Activated CD8-positive, alpha-beta memory T cell treated with anti-CD3 and anti-CD28 coated beads for 4 hours (primary cell): ENCODE results near the gene TULP4.
"Not testable (repeated sequence)": the region's sequence is repeated elsewhere in the genome, so short reads cannot be mapped to it uniquely, and the experiment has no call there.

Experiments
- DNase-seq, 2 donors: peaks; one replicate each; pipeline ENCODE4 v3.0.0-alpha.2; 2020; ENCODE audit warnings: low read depth in 2 of 2

The TULP4 gene

GRCh38 chr6:158327211-158327610 is 14.9 kb downstream of the TULP4 start:
- no peak for DNase-seq

DNA sequence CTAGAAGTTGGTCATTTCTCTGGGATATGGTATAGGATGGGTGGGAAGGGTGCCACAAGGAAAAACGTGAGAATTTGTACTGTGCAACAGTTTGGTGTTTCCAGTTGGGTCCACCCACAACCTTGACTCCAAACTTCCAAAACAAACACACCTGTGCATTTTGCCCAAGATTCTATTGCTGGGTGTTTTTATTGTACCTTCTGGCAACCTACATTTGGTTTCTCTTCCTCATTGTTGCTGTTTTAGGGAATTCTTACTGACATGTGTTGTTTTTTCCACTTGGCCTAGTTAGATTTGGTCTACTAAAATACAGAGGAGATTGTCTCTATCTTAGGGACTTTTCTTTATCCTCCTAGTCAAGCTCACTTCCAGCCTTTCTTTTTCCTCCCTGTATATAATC is 16.7 kb downstream of the TULP4 start:
- no peak for DNase-seq

DNA sequence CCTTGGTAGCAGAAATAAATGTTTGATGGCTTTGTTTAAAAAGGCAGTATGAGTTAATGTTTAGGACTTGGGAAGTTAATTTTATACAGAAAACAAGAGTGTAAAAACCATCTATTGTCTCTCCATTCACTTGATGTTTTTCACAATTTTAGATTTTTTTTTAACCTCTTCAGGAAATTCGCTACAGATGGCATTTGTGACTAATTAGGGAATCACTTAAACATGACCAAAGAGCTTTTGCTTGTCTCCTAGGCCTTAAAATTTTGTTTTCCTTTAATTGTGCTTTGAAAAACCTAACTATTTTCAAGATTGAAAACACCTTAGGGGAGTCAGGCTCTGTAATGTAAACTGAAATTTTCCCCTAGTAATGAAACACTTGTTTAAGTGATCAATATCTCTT is 17.3 kb downstream of the TULP4 start:
- no peak for DNase-seq

- DNase-seq, result no peak
Measured at GRCh38 chr6:158330016-158330415, 17.8 kb downstream of the TULP4 start.

DNA sequence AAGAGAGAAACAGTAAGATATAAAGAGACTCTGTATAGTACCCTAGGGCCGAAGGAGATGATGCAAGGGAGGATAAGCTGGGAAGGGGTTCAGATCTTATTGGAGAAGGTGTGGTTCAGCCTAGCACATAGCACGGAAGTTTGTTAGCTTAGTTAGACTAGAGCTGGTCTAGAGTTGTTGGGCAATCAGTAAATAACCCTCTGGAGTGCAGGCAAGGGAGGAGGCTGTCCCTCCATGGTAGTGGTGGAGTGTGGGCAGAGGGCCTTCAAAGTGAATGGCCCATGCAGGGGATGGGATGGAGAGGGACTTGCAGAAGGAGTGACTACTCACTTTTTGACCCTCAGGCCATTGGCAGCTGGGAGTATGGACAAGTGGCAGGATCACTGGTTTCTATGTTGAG is 20.0 kb downstream of the TULP4 start:
- DNase-seq, result no peak

DNA sequence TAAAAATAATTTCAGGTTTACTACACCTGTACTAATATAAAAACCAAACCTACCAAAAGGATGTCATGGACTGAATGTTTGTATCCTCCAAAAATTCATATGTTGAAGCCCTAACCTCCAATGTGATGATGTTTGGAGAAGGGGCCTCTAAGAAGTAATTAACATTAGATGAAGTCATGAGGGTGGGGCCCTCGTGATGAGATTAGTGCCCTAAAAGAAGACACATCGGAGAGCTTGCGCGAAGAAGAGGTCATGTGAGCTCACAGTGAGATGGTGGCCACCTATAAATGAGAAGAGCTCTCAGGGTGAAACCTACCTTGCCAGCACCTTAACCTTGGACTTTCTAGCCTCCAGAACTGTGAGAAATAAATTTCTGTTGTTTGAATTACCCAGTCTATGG is 20.8 kb downstream of the TULP4 start:
- DNase-seq, result no peak

- no peak for DNase-seq
Measured at GRCh38 chr6:158334534-158334933, 22.3 kb downstream of the TULP4 start.

DNA sequence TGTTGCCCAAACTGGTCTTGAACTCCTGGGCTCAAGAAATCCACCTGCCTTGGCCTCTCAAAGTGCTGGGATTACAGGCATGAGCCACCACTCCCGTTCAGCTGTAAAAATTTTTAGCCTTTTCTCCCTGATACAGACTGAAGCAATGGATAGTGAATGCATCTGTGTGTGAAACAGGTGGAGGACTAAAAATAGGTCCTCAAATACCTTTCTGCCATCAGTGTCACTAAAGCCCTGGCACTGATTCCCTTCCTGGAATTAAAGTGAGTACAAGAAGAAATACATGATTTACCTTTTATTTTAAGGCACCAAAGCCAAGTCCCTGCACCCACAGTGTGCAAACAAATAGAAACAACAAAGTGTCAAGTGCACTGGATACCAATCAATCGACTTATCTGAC is 25.1 kb downstream of the TULP4 start:
- DNase-seq, result no peak

GRCh38 chr6:158338311-158339112 is 26.2 kb downstream of the TULP4 start:
- DNase-seq, result no peak

- not testable (repeated sequence) for DNase-seq
Measured at GRCh38 chr6:158339197-158339596, 26.9 kb downstream of the TULP4 start.

DNA sequence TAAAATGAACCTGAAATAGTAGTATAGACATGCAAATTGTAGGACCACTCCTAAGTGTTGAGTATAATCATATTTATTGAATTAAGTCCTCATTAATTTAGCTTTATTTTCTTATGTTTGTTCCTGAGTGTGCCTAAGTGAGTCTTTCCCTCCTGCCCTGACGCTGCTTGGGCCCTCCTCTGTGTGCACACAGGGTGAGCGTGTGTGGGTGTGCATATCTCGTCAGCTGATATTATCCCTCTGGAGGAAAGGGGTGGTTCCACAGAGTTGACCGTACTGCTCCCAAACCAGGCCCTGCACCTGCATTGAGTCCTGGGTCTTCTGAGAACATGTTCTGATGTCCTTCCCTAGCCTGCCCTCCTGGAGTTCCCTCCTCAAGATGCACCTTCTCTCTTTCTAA is 28.0 kb downstream of the TULP4 start:
- no peak for DNase-seq

DNA sequence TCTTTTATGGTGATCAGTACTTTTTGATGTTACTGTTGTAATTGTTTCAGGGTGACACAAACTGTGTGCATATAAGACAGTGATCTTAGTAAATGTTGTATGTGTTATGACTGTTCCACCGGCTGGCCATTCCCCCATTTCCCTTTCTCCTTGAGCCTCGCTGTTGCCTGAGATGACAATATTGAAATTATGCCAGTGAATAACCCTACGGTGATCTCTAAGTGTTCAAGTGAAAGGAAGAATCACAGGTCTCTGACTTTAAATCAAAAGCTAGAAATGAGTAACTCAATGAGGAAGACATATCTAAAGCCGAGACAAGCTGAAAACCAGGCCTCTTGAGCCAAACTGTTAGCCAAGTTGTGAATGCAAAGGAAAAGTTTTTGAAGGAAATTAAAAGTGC is 32.3 kb downstream of the TULP4 start:
- DNase-seq, result no peak

GRCh38 chr6:158345444-158345843 is 33.2 kb downstream of the TULP4 start:
- not testable (repeated sequence) for DNase-seq

DNA sequence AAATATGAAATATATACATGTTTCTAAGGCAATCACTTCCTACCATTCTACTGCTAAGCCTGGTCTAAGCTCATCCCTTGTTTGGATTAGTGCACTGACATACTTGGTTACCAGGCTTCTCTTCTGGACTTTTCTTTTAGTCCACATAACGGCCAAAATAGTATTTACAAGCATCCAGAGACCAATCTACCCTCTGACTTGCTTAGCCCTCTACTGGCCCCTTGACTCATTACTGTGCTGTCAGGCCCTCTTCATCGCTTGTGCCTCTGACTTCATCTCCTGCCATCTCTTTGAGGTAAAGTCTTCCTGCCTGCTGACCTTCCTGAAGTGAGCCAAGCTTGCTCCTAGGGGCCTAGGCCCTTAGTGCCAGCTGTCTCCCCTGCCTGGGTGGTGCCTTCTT is 35.1 kb downstream of the TULP4 start:
- DNase-seq, result no peak

DNA sequence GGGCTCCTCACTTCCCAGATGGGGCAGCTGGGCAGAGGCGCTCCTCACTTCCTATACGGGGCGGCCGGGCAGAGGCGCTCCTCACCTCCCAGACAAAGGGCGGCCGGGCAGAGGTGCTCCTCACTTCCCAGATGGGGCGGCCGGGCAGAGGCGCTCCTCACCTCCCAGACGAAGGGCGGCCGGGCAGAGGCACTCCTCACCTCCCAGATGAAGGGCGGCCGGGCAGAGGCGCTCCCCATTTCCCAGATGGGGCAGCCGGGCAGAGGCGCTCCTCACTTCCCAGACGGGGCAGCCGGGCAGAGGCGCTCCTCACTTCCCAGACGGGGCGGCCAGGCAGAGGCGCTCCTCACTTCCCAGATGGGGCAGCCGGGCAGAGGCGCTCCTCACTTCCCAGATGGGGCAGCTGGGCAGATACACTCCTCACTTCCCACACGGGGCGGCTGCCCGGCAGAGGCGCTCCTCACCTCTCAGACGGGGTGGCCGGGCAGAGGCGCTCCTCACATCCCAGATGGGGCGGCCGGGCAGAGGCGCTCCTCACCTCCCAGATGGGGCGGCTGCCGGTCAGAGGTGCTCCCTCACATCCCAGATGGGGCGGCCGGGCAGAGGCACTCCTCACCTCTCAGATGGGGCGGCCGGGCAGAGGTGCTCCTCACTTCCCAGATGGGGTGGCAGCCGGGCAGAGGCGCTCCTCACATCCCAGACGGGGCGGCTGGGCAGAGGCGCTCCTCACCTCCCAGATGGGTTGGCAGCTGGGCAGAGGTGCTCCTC is 36.7 kb downstream of the TULP4 start:
- not testable (repeated sequence) for DNase-seq

DNA sequence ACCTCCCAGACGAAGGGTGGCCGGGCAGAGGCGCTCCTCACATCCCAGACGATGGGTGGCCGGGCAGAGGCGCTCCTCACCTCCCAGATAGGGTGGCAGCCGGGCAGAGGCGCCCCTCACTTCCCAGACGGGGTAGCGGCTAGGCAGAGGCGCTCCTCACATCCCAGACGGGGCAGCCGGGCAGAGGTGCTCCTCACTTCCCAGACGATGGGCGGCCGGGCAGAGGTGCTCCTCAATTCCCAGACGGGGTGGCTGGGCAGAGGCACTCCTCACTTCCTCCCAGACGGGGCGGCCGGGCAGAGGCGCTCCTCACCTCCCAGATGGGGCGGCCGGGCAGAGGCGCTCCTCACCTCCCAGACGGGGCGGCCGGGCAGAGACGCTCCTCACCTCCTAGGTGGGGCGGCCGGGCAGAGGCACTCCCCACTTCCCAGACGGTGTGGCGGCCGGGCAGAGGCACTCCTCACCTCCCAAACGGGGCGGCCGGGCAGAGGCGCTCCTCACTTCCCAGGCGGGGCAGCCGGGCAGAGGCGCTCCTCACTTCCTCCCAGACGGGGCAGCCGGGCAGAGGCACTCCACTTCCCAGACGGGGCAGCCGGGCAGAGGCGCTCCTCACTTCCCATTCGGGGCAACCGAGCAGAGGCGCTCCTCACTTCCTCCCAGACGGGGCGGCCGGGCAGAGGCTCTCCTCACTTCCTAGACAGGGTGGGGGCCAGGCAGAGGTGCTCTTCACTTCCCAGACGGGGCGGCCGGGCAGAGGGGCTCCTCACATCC is 37.4 kb downstream of the TULP4 start:
- not testable (repeated sequence) for DNase-seq

GRCh38 chr6:158350731-158351130 is 38.5 kb downstream of the TULP4 start:
- DNase-seq, result not testable (repeated sequence)

DNA sequence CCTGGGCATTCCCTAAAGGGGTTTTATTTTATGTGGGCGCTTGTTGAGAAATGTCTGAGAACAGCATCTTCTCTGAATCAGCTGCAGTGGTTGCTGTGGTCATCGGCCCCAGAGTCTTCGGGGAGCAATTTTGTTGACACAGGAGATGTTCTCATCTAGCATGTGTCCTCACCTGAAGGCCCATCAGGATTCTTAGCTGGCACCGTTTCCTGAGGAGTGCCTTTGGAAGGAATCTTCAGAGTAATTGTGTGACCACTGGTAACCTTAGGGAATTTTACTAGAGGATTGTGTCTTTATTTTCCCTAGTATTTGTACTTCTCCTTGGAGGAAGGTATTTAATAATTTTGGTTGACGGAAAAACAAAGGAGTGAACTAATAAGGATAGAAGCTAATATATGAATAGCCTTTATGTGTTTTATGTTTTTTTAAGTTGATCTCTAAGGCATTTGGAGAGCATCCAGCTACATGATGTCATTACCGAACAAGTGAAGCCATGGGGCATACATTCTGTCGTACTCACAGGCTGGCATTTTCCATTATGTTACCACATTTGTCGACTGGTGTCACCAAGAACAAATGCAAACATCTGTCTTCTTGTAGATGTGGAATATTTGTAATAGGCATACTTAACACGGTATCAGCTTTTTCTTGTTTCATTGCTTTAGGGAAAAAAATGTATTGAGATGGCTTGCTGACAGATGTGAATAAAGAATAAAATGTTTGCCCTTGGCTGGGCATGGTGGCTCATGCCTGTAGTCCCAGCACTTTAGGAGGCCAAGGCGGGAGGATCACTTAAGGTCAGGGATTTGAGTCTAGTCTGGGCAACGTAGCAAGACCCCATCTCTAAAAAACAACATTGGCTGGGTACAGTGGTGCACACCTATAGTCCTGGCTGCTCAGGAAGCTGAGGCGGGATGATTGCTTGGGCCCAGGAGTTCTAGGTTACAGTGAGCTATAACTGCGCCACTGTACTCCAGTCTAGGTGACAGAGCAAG is 41.9 kb downstream of the TULP4 start:
- DNase-seq, result no peak

DNA sequence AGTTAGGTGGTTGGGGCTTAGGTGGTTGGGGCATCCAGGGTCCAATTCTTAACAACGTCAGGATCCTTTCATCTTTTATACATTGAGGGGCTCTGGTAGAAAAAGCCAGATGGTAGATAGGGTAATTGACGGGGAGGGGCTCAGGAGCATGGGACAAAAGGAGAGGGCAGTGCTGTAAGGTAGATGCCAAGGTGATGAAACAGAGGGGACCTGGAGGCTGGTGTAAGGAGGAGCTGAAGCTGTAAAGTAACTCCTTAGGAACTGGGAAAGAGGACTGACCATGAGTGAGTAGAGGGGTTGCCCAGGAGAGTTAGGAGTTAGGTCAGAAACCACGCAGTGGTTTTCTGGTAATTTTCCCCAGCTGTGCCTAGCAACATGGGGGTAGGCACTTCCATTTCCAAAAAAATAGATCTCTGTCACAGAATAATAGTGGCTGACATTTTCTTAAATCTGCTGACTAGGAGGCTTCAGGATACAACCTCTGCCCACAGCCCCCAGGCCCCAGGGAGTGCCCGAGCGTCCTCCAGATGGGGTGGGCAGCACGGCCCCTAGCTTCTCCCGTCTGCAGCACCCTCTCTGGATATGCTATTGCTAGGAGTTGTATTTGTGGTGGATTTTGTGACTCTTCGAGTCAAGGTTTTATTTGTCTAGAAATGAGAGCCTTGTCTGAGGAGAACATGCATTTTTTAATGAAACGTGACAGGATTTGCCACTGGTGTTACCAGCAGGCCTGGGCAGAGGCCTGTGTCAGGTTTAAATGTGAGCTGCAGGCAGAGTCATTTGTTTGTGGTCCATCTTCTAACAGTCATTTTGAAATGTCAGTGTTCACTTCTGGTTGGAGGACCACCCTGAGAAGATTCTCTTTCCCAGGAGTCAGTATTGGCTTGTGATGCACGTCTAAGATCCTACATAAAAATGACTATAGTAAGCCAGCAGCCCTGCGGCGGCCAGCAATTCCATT is 44.6 kb downstream of the TULP4 start:
- DNase-seq, result no peak
